ENCODE data around the gene WASHC2A.
"Not testable (repeated sequence)": the region's sequence is repeated elsewhere in the genome, so short reads cannot be mapped to it uniquely, and the experiment has no call there.

DNA sequence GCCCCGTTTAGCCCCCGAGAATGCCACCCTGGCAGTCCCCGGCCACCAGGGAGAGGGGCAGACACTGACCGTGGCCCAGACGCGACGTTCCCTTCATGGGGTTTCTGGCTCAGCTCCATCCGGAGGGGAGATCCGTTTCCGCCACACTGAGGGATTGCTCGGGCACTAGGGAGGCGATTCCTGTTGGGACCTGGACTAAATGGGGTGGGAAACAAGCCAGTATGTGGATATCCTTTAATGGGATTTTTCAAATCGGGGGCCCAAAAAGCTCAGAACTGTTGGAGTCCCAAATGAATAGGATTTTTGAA is 552 bp downstream of the WASHC2A start:
- not testable (repeated sequence) for TF ChIP-seq POLR2A (IDR thresholded peaks at IDR 0.05; ENCODE audit: extremely low read depth, insufficient read length); MYC (IDR thresholded peaks at IDR 0.05; ENCODE audit: low read depth, low read length)
- TF ChIP-seq, protein P1, sequence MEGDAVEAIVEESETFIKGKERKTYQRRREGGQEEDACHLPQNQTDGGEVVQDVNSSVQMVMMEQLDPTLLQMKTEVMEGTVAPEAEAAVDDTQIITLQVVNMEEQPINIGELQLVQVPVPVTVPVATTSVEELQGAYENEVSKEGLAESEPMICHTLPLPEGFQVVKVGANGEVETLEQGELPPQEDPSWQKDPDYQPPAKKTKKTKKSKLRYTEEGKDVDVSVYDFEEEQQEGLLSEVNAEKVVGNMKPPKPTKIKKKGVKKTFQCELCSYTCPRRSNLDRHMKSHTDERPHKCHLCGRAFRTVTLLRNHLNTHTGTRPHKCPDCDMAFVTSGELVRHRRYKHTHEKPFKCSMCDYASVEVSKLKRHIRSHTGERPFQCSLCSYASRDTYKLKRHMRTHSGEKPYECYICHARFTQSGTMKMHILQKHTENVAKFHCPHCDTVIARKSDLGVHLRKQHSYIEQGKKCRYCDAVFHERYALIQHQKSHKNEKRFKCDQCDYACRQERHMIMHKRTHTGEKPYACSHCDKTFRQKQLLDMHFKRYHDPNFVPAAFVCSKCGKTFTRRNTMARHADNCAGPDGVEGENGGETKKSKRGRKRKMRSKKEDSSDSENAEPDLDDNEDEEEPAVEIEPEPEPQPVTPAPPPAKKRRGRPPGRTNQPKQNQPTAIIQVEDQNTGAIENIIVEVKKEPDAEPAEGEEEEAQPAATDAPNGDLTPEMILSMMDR (IDR thresholded peaks at IDR 0.05; ENCODE audit: low read depth, low read length) = not testable (repeated sequence)
